Sigmoid colon (tissue), 7 donors: ENCODE results near the gene LMO7. TPM values are rescaled to one million over a fixed set of nuclear protein-coding genes. Genes with fewer than 3 reads are reported as not detected.

ENCODE experiments used
- polyA plus RNA-seq, 3 donors: library from polyadenylated mRNA; stranded (reverse); fragments of 200-250 nt; gene quantifications; one replicate each; pipeline ENCODE4 v1.2.3, GENCODE V29; 2013
- total RNA-seq, 4 donors: library from RNA; depleted of rRNA; stranded (reverse); fragments of >200 nt; gene quantifications; one replicate each; pipeline ENCODE4 v1.1.0, GENCODE V29; 2016
- donor health status: healthy with polysubstance abuse.
- donor health status: Bipolar disorder and iron deficiency.
- donor health status: healthy.

LMO7 gene
- total and polyA plus RNA-seq, 7 donors: 5.0 to 66.4 (median 19.4) TPM

Other genes with a start within 250 kb of the LMO7 start
- gene TBC1D4, start 154.2 kb upstream of the LMO7 start, total RNA-seq: 10 to 100 TPM in 2 of 4 donors, 1 to 10 TPM in 2; 7.2 to 15.0 (median 10.1) TPM
- gene TBC1D4, start 154.2 kb upstream of the LMO7 start, polyA plus RNA-seq: 1 to 10 TPM; 5.4 to 7.8 (median 5.5) TPM
- 100 to 1,000 TPM; 174 to 447 (median 191) TPM for gene COMMD6, start 98.5 kb upstream of the LMO7 start, total RNA-seq
- gene COMMD6, start 98.5 kb upstream of the LMO7 start, polyA plus RNA-seq: 100 to 1,000 TPM; 138 to 203 (median 190) TPM
- 10 to 100 TPM; 25.0 to 41.5 (median 32.3) TPM for gene UCHL3, start 86.5 kb upstream of the LMO7 start, total RNA-seq
- 10 to 100 TPM; 51.7 to 64.0 (median 57.1) TPM for gene UCHL3, start 86.5 kb upstream of the LMO7 start, polyA plus RNA-seq